GM12878 (cell line): ENCODE results near the gene ADD2.

Source experiments
- ATF2 ChIP-seq: IDR thresholded peaks from 2 replicates; pipeline ENCODE4 v1.6.1; 2012; ENCODE audit warnings: low read length, inconsistent platforms
- BHLHE40 ChIP-seq, 2 experiments: fragments of 450-650 bp in 1 of 2; IDR thresholded peaks; 2 replicates each; pipeline ENCODE4 v1.6.1; 2011 to 2017; ENCODE audit warnings: low read depth in 2 of 2, borderline replicate concordance in 1 of 2, improper control_type of control experiment in 1 of 2, low read length in 1 of 2, mild to moderate bottlenecking in 1 of 2
- CTCF ChIP-seq, 3 experiments: IDR thresholded peaks in 2 of 3; conservative IDR thresholded peaks in 1 of 3; 2 replicates each; pipeline ENCODE4 v1.5.1; 2011; ENCODE audit warnings: low read depth in 3 of 3, low read length in 3 of 3, mild to moderate bottlenecking in 3 of 3, control low read depth in 2 of 3, moderate library complexity in 2 of 3, inconsistent platforms in 1 of 3, mixed read lengths in 1 of 3; ENCODE audit not compliant: control insufficient read depth in 2 of 3, insufficient read depth in 1 of 3; ENCODE audit errors: extremely low read depth in 1 of 3
- EP300 ChIP-seq, 2 experiments: fragments of 150-350 bp in 1 of 2; IDR thresholded peaks; 2 replicates each; pipeline ENCODE4 v1.6.1; 2011 to 2012; ENCODE audit warnings: low read depth in 2 of 2, low read length in 2 of 2, borderline replicate concordance in 1 of 2, improper control_type of control experiment in 1 of 2, inconsistent platforms in 1 of 2; ENCODE audit not compliant: control insufficient read depth in 1 of 2
- EZH2 ChIP-seq: IDR thresholded peaks from 2 replicates; pipeline ENCODE4 v1.6.1; 2012; ENCODE audit warnings: low read depth, mild to moderate bottlenecking, control low read depth, inconsistent platforms, low read length, borderline replicate concordance; ENCODE audit not compliant: control insufficient read depth
- HDAC6 ChIP-seq: fragments of 200-600 bp; sonication (generic); IDR thresholded peaks from one replicate; pipeline ENCODE4 v1.8.0; 2017; ENCODE audit warnings: antibody characterized with exemption; ENCODE audit not compliant: unreplicated experiment
- MAX ChIP-seq: IDR thresholded peaks from 2 replicates; pipeline ENCODE4 v1.6.1; 2012; ENCODE audit warnings: low read depth, low read length, improper control_type of control experiment
- RCOR1 ChIP-seq: conservative IDR thresholded peaks from 2 replicates; pipeline ENCODE4 v1.6.1; 2012; ENCODE audit warnings: low read depth, low read length, improper control_type of control experiment
- REST ChIP-seq: IDR thresholded peaks from 2 replicates; pipeline ENCODE4 v1.6.1; 2012; ENCODE audit warnings: mild to moderate bottlenecking, low read depth, low read length
- SMAD1 ChIP-seq: fragments of 450-650 bp; IDR thresholded peaks from 2 replicates; pipeline ENCODE4 v1.6.1; 2018; ENCODE audit warnings: mild to moderate bottlenecking, low read depth; ENCODE audit not compliant: partially characterized antibody
- SREBF2 ChIP-seq: IDR thresholded peaks from 2 replicates; pipeline ENCODE4 v1.6.1; 2012; ENCODE audit warnings: mild to moderate bottlenecking, low read length
- STAT1 ChIP-seq: fragments of 450-650 bp; conservative IDR thresholded peaks from 2 replicates; pipeline ENCODE4 v1.6.1; 2014; ENCODE audit warnings: antibody characterized with exemption, mild to moderate bottlenecking
- ZBTB33 ChIP-seq: fragments of 450-650 bp; IDR thresholded peaks from 2 replicates; pipeline ENCODE4 v1.6.1; 2017; ENCODE audit warnings: mild to moderate bottlenecking

GRCh38 chr2:70735071-70735470 lies 32.9 kb downstream of the ADD2 start:
- TF ChIP-seq SMAD1 (no peak), CTCF (IDR thresholded peaks at IDR 0.05 in 2 of 3, conservative IDR thresholded peaks at IDR 0.05 in 1 of 3; ENCODE audit: control insufficient read depth in 2 of 3, extremely low read depth in 1 of 3, insufficient read depth in 1 of 3, low read depth in 3 of 3, low read length in 3 of 3) (no peak), SREBF2 (no peak), ATF2 (no peak), REST (no peak), EZH2 (no peak), RCOR1 (no peak), MAX (no peak), EP300 (IDR thresholded peaks at IDR 0.05; ENCODE audit: borderline replicate concordance in 1 of 2, control insufficient read depth in 1 of 2, low read depth in 2 of 2, low read length in 2 of 2) (no peak), STAT1 (no peak), HDAC6 (no peak), ZBTB33 (no peak), BHLHE40 (IDR thresholded peaks at IDR 0.05; ENCODE audit: borderline replicate concordance in 1 of 2, low read depth in 2 of 2, low read length in 1 of 2) (no peak)
